A673 (cell line): ENCODE measurements around the gene RFXAP. TPM values are rescaled to one million over a fixed set of nuclear protein-coding genes. Genes with fewer than 3 reads are reported as not detected.

Experiments
- BruUV-seq: library from RNA; stranded (reverse); fragments of 400-500 nt; replicated peaks from 2 replicates; lab custom pipeline; 2021; lab: Mats Ljungman, UMichigan
- CTCF ChIA-PET: fragments of 300-600 bp; sonication (Branson Sonifier 250); formaldehyde crosslinking; loops from one replicate; lab custom pipeline; 2022; ENCODE audit warnings: antibody characterized with exemption; lab: Charles Lee
- POLR2A ChIA-PET: fragments of 300-600 bp; sonication (Branson Sonifier 250); formaldehyde crosslinking; loops from one replicate; lab custom pipeline; 2022; ENCODE audit warnings: antibody characterized with exemption; ENCODE audit not compliant: low non-redundant PET; lab: Charles Lee
- DNase-seq: peaks from one replicate; pipeline ENCODE4 v3.0.0-alpha.2; 2015; ENCODE audit warnings: low spot score
- H3K27ac ChIP-seq: fragments of 200-600 bp; sonication (generic); 2 replicates; pipeline ENCODE4 v1.5.1; 2016; ENCODE audit warnings: mixed run types, low read depth, mild to moderate bottlenecking, mixed read lengths, antibody characterized with exemption, low read length; ENCODE audit not compliant: poor library complexity, severe bottlenecking
- H3K27me3 ChIP-seq: fragments of 200-600 bp; sonication (generic); replicated peaks from 2 replicates; pipeline ENCODE4 v1.6.1; 2017; ENCODE audit warnings: mixed run types, low read depth, mild to moderate bottlenecking, mixed read lengths, antibody characterized with exemption, low read length; ENCODE audit not compliant: insufficient read depth, poor library complexity
- H3K36me3 ChIP-seq: fragments of 200-600 bp; sonication (generic); 2 replicates; pipeline ENCODE4 v1.6.1; 2016; ENCODE audit warnings: mixed run types, mild to moderate bottlenecking, mixed read lengths, antibody characterized with exemption, low read length; ENCODE audit not compliant: insufficient read depth, poor library complexity, severe bottlenecking
- H3K4me1 ChIP-seq: fragments of 200-600 bp; sonication (generic); 2 replicates; pipeline ENCODE4 v1.6.1; 2017; ENCODE audit warnings: mixed run types, mild to moderate bottlenecking, mixed read lengths, antibody characterized with exemption, low read length; ENCODE audit not compliant: insufficient read depth, poor library complexity, severe bottlenecking
- H3K4me3 ChIP-seq: fragments of 200-600 bp; sonication (generic); 2 replicates; pipeline ENCODE4 v1.5.1; 2016; ENCODE audit warnings: low read depth, mixed run types, mild to moderate bottlenecking, mixed read lengths, low read length; ENCODE audit not compliant: poor library complexity, severe bottlenecking
- H3K9me3 ChIP-seq: fragments of 200-600 bp; sonication (generic); 2 replicates; pipeline ENCODE4 v1.6.1; 2016; ENCODE audit warnings: mixed run types, low read depth, mild to moderate bottlenecking, mixed read lengths, antibody characterized with exemption, low read length; ENCODE audit not compliant: poor library complexity, severe bottlenecking
- EZH2 ChIP-seq: fragments of 200-600 bp; sonication (generic); IDR thresholded peaks from 2 replicates; pipeline ENCODE4 v1.6.1; 2017; ENCODE audit warnings: borderline replicate concordance, low read depth, mild to moderate bottlenecking, mixed read lengths, antibody characterized with exemption, low read length; ENCODE audit not compliant: poor library complexity, severe bottlenecking
- intact Hi-C: fragments of 100-400 bp; cut with micrococcal nuclease; formaldehyde crosslinking; loops from one replicate; pipeline ENCODE4 v1.10.0; 2022; ENCODE audit not compliant: unreplicated experiment
- total RNA-seq: library from RNA; stranded (reverse); gene quantifications from 2 replicates; pipeline ENCODE4 v1.2.3, GENCODE V29; 2021
- TF ChIP-seq, protein P1 (sequence below): fragments of 300-800, 200-600 bp; sonication (generic); conservative IDR thresholded peaks from 2 replicates; pipeline ENCODE4 v1.5.1; 2017; ENCODE audit warnings: low read depth, mild to moderate bottlenecking, antibody characterized with exemption, low read length, moderate library complexity, mixed read lengths

The RFXAP gene
- total RNA-seq, 1 experiment from 2014 or later, result 29.2 TPM

DNA sequence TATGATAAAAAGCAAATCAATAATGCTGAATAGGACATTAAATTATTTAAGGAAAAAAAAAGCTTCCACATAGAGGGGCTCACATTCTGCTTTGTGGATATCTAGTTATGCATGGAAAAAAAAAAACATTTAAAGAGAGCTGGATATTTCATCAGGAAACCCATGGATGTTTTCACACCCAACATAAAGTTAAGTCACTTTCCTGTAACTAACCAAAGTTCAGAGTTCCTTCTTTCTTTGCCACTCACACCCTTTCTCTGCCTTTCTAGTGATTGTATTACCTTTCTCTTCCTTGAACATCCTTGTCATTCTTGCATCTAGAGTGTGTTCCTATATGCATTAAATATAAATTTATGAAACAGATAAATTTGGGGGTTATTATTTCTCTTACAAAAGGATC is 47.2 kb downstream of the RFXAP start:
- no peak for TF ChIP-seq EZH2
- TF ChIP-seq, protein P1, sequence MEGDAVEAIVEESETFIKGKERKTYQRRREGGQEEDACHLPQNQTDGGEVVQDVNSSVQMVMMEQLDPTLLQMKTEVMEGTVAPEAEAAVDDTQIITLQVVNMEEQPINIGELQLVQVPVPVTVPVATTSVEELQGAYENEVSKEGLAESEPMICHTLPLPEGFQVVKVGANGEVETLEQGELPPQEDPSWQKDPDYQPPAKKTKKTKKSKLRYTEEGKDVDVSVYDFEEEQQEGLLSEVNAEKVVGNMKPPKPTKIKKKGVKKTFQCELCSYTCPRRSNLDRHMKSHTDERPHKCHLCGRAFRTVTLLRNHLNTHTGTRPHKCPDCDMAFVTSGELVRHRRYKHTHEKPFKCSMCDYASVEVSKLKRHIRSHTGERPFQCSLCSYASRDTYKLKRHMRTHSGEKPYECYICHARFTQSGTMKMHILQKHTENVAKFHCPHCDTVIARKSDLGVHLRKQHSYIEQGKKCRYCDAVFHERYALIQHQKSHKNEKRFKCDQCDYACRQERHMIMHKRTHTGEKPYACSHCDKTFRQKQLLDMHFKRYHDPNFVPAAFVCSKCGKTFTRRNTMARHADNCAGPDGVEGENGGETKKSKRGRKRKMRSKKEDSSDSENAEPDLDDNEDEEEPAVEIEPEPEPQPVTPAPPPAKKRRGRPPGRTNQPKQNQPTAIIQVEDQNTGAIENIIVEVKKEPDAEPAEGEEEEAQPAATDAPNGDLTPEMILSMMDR, result no peak
- H3K9me3 ChIP-seq, result no peaks in the 10 kb centered on the region
- no TSS peak for BruUV-seq
- H3K4me3 ChIP-seq, result no peak overlapping the region
- intact Hi-C loops, result no loop called here
- no peaks in the 10 kb centered on the region for H3K27me3 ChIP-seq
- peaks cover 47% of the 10 kb centered on the region for H3K36me3 ChIP-seq
- no peaks in the 10 kb centered on the region for H3K4me1 ChIP-seq
- DNase-seq, result no peak
- ChIA-PET POLR2A (interaction anchor here (0.6 kb wide), 1 partner anchor 13 kb away, joined by 3 read pairs; no protein-coding TSS in a partner anchor), CTCF (no interaction called here)
- no peak overlapping the region for H3K27ac ChIP-seq

DNA sequence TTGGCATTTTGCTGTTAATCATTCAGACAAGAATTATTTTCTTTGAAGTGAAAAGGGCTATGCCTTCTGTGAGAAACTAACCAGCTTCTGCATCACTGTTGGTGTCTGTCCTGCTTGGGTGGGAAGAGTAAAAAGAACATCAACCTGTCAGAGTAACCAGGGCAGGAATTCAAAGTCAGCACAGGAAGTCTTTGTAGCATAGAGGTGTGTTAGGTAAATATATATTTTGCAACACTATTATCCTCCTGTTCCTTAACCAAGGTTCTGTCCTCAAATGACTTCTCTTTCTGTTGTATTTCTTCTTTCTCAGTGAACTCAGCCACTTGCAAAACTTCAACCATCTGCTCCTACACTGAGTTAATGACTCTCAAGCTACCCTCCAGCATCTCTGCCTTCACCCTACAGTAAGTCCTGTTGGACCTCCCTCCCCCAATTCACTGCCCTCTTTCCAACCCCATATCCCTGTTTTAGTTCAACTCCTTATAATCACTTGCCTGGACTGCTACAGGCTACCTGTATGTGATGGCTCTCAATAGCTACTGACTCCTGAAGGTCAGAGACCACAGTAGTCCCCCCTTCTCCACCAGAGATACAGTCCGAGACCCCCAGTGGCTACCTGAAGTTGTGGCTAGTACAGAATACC is 51.1 kb downstream of the RFXAP start:
- no peak overlapping the region for H3K4me3 ChIP-seq
- H3K9me3 ChIP-seq, result no peaks in the 10 kb centered on the region
- DNase-seq, result no peak
- ChIA-PET CTCF (no interaction called here), POLR2A (no interaction called here)
- TF ChIP-seq, protein P1, result no peak
- no peak for TF ChIP-seq EZH2
- H3K27ac ChIP-seq, result no peak overlapping the region
- intact Hi-C loops, result no loop called here
- no peaks in the 10 kb centered on the region for H3K4me1 ChIP-seq
- peaks cover 54% of the 10 kb centered on the region for H3K36me3 ChIP-seq
- no peaks in the 10 kb centered on the region for H3K27me3 ChIP-seq
- no TSS peak for BruUV-seq

DNA sequence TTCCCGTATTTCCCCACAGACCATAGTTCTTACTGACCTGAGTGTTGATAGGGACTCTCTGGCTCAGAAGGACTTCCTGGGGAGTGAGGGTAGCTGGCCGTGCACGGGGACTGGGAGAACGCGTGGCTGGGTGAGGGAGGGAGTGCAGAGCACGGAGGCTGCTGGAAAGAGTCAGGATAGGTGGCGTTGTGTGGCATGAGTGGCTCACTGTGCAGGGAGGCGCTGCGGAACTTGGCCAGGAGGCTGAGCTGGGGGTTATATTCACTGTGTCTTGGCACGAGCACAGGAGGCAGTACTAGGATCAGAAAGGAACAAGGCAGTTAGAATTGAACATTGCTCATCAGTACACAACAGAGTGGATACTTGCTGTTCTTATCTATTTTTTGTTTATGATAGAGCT is 53.6 kb downstream of the RFXAP start:
- TF ChIP-seq EZH2, result no peak
- TF ChIP-seq, protein P1, result no peak
- BruUV-seq, result no TSS peak
- no peak overlapping the region for H3K27ac ChIP-seq
- H3K36me3 ChIP-seq, result peaks cover 34% of the 10 kb centered on the region
- intact Hi-C loops, result no loop called here
- CTCF ChIA-PET, result interaction anchor here (0.6 kb wide), 1 partner anchor 21 kb away, joined by 5 read pairs; no protein-coding TSS in a partner anchor
- H3K4me3 ChIP-seq, result no peak overlapping the region
- H3K4me1 ChIP-seq, result peaks cover 8% of the 10 kb centered on the region
- DNase-seq, result no peak
- POLR2A ChIA-PET, result no interaction called here
- H3K27me3 ChIP-seq, result no peaks in the 10 kb centered on the region
- H3K9me3 ChIP-seq, result no peaks in the 10 kb centered on the region
